ENCODE measurements around the gene ASCC1.

- TF ChIP-seq CTCF (optimal IDR thresholded peaks at IDR 0.05 in 1 of 3, IDR thresholded peaks at IDR 0.05 in 1 of 3, conservative IDR thresholded peaks at IDR 0.05 in 1 of 3; ENCODE audit: extremely low read depth in 1 of 3, insufficient read depth in 2 of 3, low read length in 3 of 3) = no peak
- no peak for TF ChIP-seq EZH2 (IDR thresholded peaks at IDR 0.05; ENCODE audit: low read length)
Observed at GRCh38 chr10:72173262-72173618, 42.8 kb downstream of the ASCC1 start.

Measured in keratinocyte (primary cell).